Ramos (cell line): Measurements from ENCODE around the gene EXTL1.

Experiments used
- in situ Hi-C: fragments of 300-500 bp; cut with MboI; formaldehyde crosslinking; loops from one replicate; pipeline ENCODE4 v1.14.3; 2022; ENCODE audit warnings: low sequenced_read_pairs; ENCODE audit not compliant: unreplicated experiment

Gene EXTL1

DNA sequence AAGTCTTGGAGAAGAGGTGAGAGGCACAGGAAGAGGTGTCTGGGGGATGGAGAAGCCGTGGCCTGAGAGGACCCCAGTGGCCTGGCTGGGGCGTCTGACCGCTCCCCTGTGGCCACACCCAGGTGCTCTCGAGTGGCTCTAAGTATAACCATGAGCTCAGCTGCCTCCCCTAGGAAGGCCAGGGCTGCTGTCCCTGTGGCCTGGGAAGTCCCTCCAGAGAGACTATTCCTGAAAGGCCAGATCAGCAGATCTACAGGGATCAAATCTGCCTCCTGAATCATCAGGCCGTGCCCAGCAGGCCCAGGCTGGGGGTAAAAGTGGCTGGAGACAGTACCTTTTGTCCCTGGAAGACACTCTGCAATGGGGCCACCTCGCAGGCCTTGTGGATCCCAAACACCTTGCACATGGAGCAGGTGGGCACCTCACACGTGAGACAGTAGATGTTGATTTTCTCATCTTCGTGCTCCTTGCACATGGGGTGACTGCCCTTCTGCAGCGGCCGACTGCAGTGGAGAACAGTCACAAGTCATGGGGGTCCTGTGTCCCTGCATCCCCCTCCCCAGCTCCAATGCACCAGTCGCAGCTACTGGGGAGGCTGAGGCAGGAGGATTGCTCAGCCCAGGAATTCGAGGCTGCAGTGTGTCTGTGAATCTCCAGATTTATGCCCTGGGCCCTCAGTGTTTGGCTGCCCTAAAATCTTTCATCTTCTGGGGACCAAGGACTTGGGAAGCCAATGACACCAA is 39.4 kb downstream of the EXTL1 start:
- in situ Hi-C loops: no loop called here

DNA sequence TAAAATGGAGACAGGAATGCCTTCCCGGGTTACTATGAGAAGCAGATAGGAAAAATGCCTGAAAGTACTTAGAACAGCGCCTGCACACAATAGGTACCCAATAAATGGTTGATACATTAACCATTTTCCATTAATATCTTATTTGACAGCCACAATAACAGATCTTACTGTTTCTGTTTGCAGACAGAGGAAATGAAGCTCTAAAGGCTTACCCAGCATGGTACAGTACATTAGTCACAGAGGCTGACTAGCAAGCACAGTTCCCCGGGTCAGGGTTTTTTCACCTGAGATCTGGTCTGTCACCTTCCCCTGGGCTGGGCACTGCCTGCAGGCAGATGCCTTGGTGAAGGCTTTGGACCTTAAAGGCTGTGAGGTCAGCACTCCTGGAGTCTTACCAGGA is 43.0 kb downstream of the EXTL1 start:
- in situ Hi-C loops: no loop called here

DNA sequence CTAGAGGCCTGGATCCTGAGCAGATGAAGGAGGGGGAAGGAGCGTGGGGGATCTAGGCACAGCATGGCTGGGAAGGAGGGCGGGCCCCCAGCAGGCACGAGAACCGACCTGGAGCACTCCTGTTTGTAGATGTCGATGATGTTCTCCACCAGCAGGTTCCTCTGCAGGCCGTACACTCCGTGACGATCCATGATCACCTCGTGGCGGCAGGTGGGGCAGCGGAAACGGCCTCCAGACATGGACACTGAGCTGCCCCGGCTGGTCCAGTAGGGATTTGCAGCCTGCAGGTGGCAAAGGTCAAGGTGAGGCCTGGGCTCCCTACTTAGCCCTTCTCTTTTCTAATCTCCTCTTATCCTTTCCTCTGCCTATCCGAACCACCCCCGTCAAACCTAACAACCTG is 44.6 kb downstream of the EXTL1 start:
- in situ Hi-C loops: no loop called here

DNA sequence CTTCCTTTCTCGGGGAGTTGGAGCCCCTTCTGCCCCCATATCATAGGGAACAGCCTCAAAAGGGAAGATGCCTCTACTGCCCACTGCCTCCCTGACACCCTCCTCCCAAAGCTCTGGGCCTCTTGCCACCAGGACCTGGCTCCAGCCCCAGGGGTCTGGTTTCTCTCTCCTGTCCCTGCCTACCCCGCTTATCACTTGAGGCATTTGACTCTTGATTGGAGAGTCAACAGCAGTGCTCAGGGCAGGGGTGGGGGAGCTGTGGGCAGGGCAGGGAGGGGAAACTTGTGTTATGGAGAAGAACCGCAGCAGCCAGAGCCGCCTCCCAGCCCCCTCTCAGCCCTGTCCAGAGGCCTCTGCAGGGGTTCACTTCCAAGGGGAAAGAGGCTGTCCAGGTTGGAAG is 45.3 kb downstream of the EXTL1 start:
- in situ Hi-C loops: no loop called here

DNA sequence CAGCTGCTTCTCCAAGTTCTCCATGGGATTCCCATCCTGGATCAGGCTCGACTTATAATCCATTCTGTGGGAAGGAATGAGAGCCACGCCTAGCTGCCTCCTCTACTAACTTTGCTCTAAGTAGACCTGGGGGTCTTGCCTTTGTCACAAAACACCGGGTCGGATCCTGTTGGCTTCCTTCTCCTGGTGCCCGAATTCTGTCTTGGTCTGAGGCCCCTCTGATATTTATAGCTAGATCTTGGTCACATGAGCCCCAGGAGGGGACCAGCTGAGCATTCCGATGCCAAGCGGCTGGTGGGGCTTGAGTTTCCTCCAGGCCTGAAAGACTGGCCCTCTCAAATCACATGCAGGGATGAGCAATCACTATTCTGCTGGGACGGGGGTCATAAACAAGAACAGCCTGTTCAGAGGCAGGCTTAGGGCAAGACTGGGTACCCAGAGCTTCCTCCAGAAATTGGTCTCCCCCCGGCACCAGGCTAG is 45.9 kb downstream of the EXTL1 start, which contains the start of gene TRIM63:
TSS of gene TRIM63 (minus strand) at position 199 of the 480 bp plus-strand sequence. CDS start at position 63, 136 bp downstream.
- in situ Hi-C loops: no loop called here

DNA sequence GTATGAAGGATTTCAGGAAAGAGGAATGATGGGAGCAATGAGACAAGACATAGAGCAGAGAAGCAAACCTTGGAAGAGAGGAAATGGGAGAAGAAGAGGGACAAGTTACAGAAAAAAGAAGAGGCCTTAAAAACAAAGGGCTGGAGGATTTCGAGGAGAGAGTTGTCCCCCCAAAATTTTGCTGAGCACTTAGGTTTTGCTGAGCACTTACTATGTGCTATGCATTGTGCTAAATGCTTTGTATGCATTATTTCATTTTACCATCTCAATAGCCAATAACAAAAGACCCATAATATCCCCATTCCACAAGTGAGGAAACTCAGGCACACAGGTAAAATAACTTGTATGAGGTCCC is 48.3 kb downstream of the EXTL1 start:
- in situ Hi-C loops: no loop called here

DNA sequence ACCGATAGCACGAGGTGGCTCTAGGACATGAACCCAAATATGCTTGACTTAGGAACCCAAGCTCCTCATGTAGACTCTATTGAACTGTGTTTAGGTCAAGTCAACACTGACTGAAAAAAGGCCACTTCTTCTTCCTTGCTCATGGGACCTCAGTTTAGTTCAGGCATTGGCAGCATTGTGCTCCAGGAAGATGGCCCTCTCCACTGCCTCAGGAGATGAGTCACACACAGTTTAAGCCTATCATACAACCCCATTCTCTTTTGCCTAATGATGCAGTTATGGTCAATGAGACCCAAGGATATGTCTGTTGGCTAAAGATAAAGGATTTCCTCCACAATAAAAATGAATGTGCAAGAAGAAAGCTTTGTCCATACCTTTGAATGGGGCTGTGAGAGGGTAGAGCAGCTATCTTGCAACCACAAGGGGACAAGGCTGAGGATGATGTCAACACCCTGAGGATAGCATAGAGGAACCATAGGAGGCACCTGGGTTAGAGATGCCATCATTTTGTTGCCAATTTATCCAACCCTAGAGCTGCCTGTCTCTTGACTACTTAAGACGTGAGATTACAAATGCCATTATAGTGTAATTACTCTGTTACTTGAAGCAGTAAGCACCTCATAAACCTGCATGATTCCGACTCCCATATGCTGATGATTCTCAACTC is 48.9 kb downstream of the EXTL1 start:
- in situ Hi-C loops: no loop called here

DNA sequence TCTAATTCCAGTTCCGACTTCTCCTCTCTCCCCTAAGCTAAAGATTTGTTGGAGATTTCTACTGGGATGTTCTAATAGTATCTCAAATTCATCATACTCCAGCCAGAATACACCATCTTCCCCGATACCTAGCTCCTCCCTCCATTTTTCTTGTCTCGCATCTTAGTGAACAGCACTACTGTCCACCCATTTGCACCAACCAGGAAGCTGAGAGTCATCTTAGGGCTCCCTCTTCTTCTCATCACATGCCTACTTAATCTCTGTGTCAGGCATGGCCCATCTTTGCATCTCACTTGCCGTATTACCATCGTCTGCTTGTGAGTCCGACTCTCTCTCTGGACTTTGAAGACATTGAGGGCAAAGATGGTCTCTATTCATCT is 49.4 kb downstream of the EXTL1 start:
- in situ Hi-C loops: no loop called here

DNA sequence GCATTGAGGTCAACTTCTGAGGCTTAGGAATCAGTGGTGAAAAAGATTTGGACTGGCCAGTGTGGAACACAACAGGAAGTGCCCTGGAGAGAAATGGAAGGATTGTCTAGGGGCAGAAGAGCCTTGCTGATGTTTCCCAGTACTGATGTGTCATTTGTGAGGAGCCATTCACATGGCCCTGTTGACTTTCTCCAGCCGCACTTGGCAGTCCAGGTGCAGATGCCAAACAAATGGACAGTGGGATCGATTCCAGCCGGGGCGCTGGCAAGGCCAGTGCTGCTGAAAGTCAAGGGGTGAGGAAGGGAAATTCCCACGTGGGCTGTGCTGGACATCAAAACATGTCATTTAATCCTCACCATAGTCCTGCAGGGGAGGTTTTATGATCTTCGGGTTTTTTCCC is 50.7 kb downstream of the EXTL1 start:
- in situ Hi-C loops: no loop called here

DNA sequence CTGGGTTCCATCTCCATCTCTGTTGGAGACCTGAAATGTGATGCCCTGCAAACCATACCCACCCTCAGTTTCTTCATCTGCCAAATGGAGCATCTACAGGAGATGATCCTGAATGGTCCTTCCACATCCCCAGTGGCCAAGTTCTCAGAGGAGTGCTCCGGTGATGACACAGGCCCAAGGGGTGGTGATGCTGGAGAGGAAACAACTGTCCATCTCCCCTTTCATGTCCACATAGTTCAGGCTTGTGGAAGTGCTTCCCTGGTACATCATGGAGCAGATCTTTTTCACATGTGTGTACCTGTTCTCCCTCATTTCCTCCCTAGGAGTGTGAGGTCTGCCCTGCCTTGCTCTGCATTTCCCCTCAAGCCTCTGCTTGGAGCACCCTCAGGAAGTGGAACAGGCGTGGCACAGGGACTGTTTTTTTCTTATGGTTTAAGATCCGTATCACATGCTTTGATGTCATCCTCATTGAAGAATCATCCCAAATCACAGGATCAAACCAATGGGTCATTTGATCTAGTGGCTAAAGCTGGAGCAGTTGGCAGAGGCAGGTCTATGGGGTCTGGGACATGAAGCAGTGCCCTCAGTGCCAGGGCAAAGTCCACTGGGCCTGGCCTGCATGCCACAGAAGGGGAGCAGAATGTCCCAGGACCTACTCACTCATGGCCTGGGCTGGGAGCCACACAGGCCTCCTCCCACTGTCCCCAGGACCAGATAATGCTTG is 54.0 kb downstream of the EXTL1 start:
- in situ Hi-C loops: no loop called here

DNA sequence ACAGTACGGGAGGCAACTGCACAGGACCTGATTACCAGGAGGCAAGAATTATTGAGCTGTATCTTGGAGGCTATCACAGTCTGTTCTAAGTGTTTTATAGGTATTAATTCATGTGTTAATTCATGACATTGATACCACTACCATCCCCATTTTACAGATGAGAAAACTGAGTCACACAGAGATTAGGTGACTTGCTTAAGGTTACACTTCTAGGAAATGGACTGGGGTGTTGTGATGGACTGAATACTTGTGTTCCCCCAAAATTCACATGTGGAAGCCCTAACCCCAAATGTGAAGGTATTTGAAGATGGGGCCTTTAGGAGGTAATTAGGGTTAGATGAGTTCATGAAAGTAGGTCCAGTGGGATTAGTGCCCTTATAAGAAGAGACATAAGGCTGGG is 55.9 kb downstream of the EXTL1 start:
- in situ Hi-C loops: no loop called here

DNA sequence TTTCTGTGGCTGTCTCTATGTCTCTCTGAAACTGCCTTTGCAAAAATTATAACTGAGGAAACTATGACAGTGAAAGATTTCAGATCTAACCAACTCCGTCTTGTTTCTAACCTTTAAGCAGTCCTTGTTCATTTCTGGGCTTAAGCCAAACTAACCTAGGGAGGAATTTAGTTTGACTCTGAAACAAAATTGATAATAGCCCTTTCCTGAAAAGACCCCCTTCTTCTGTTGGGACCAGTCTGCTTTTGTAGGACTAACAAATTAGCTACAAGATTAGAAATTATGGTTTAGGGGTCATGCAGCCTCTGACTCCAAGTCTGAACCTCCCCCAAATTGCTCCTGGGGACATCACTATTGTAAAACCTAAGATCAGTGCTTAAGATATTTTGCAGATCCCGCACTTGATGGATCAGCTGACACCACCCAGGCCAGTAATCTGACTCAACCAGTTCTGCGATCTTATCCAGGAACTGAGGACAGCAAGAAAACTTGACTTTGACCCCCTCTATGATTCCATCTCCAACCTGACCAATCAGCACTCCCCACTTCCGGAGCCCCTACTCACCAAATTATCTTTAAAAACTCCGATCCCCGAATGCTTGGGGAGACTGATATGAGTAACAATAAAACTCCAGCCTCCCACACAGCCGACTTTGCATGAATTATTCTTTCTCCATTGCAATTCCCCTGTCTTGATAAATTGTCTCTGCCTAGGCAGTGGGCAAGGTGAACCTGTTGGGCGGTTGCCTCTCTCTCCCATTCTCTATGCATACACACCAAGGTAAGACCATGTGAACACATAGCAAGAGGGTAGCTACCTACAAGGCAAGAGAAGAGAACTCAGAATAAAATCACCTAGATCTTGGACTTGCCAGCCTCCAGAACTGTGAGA is 57.0 kb downstream of the EXTL1 start:
- in situ Hi-C loops: no loop called here

DNA sequence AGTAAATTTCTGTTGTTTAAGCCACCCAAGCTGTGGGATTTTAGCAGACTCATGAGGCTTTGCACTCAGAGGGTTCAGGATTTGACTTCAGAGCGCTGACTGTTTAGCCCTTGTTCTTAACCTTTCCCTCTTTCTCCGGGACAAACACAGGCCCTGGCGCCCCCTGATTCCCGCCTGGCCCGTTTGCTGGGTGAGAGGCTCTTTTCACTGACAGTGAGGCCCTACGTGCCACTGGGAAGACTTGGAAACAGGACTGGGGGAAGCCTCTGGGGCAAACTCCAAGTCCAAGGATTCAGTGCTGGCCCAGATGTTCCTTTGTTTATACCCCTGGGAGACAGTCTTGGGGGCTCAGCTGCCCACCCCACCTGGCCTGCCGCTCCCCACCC is 57.6 kb downstream of the EXTL1 start:
- in situ Hi-C loops: no loop called here

DNA sequence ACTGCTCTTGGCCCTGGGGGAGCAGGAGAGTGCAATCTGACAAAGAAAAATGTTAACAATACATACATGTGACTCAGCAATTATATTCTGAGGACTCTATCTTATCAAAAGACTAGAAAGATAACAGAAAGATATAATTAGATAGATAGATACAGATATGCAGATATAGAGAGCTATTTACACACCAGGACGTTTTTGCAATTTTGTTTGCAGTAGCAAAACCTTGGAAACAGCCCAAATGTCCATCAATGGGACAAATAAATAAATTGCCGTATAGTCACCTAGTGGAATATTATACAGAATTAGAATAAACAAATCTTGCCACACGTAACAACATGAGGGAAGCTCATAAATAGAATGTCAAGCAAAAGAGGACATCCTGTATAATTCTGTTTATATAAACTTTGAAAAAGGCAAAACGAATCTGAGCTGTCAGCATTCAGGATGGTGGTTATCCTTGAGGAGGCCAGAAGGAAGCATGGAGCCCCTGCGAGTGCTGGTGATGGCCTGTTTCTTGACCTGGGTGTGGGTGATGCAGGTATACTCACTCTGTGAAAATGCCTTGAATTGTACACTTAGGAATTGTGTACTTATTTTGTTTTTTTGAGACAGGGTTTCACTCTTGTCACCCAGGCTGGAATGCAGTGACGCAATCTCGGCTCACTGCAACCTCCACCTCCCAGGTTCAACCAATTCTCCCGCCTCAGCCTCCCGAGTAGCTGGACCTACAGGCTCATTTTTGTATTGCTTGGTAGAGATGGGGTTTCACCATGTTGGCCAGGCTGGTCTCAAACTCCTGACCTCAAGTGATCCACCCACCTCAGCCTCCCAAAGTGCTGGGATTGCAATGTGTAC is 58.6 kb downstream of the EXTL1 start:
- in situ Hi-C loops: no loop called here

DNA sequence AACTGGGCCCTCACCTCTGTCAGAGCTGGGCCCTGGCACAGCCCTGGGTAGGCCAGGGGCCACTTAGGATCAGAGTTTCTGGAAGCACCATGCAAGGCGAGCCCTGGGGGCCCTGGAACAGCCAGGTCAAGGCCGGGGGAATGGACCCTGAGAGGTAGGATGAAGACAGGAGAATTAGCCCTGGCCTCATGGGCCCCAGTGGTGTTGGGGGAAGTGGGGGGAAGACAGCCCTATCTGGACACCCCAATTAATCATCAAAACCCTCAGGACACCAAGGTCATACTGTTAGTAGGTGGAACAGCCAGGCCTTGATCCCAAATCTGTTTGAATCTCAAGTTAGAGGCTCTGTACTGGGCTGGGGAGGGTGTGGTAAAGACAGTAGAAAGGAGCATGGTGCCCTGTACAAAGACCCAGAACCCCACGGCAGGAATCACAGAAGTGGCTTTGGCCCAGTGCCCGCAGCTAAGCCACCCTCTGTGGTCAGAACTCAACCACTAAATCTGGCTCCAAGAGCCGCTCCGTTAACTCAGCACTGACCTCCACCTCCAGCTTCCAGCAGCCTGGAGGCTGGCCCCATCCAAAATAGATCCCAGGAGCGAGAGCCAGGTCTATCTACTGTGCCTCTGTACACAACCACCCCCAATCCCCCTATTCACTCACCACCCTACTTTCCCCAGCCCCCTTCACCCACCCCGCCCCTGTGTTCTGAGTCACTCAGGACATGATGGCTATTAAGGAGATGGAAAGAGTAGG is 59.9 kb downstream of the EXTL1 start:
- in situ Hi-C loops: no loop called here

DNA sequence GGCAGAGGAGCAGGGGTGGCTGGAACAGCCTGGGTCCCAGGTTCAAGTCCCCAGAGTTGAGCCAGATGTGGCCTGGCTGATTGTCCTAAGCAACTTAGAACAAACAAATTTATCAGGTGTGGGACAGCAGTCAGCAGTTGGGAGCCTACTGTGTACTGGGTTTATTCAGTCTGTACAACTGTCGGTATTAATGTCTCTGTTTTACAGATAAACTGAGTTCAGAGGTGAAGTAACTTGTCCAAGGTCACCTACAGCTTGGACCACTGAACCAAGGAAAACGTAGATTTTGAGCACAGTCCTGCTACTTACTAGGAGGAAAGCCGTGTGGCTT is 60.4 kb downstream of the EXTL1 start:
- in situ Hi-C loops: no loop called here

DNA sequence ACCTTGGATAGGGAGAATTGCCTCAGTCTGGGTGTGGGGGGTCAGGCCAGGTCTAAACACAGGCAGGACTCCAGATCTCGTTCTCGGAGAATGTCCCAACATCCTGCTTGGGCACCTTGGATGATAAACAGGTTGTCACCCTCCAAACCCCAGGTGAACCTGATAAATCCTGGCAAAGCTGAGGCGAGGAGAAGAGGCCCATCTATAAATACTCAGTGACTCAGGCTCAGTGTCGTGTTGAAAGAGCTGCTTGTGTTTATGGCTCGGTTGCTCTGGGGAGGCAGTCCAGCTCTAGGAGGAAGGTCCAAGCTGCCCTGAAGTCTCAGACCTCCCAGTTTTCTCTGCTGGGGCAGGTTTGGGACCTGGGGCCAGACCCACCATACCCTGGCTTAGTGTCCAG is 61.6 kb downstream of the EXTL1 start:
- in situ Hi-C loops: no loop called here

DNA sequence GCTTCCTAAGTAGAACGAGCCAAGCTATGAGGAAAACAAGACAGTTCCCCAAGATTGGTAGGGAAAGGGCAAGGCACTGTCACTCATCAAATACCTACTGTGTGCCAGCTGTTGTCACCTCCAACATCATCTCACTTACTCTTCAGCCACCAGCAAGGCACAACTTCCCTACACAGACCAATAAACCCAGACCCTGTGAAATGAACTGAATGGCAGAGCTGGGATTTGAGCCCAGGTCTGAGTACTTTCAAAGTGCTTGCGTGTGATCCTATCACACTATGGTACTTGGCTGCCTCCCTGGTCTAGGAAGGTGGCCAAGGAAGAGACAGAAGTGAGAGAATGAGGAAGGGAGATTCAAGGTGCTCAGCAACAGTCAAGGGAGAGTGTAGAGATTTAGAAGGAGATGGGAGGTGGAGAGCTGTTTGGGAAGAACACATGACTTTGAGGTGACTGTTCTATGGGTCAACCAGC is 62.6 kb downstream of the EXTL1 start:
- in situ Hi-C loops: no loop called here

DNA sequence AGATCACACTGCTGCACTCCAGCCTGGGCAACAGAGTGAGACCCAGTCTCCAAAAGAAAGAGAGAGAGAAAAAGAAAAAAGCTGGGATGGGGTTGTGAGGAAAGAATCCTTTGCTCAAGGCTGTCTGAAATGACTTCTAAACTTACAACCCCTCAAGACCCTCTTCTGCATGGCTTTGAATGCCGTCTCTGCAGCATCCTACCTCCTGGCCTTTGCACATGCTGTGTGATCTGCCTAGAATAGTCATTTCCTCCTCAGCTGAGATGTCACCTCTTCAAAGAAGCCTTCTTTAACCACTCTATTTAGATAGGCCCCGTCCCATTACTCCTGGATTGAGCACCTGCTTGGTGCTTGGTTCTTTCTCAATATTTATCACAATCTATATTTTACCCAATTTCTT is 63.3 kb downstream of the EXTL1 start:
- in situ Hi-C loops: no loop called here
